ENCODE results near the gene PRKN. TPM values are rescaled to one million over a fixed set of nuclear protein-coding genes. Genes with fewer than 3 reads are reported as not detected.

The PRKN gene
- total RNA-seq, 1 donor = 6.1 TPM

DNA sequence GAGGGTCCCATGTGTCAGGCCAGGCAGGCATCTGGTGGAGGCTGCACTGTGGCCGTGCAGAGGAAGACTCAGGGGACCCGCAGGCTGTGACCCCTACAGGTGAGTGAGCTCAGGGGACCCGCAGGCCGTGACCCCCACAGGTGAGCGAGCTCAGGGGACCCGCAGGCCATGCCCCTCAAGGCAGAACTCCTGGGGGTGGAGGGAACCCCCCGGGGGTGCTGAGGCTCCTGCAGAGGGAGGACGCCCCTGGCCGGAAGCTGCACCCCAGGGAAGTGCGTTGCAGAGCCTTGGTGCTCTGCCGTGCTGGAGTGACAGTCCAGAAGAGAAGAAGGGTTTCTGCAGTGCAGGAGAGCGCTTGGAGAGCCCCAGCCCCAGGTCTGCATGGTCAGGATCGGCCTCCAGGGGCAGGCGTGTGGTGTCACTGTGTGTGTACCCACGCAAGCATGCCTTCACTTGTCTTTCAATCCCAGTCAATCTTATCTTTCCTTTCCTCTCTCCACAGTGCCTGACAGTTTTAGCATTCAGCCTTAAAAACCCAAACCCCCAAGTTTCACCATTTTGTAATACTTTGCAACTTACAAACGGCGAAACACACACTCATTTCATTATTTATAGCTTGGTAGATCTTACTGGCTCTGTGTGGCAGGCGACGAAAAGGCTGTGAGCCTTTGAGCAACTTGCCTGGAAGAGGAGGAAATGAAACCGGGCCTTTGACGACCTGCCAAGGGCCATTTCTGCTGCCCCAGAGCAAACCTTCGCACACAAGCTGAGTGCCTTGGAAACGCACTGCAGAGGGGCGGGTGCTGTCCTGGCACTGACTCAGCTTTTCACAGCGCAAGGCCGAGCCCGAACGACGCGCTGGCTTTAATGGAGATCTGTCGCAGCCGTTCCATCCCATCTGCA lies 1352.3 kb downstream of the PRKN start:
- Histone ChIP-seq H3K4me3 (ENCODE audit: low read length) (no peak overlapping the region), H3K9me3 (ENCODE audit: low read depth, low read length) (no peaks in the 10 kb centered on the region), H3K4me1 (ENCODE audit: insufficient read depth, low read length) (peaks cover 15% of the 10 kb centered on the region), H3K27me3 (ENCODE audit: insufficient read depth, low read length) (no peaks in the 10 kb centered on the region)

- H3K27me3 ChIP-seq (ENCODE audit: insufficient read depth, low read length) = no peaks in the 10 kb centered on the region
- H3K4me1 ChIP-seq (ENCODE audit: insufficient read depth, low read length) = peaks cover 24% of the 10 kb centered on the region
- no peaks in the 10 kb centered on the region for H3K9me3 ChIP-seq (ENCODE audit: low read depth, low read length)
- no peak overlapping the region for H3K4me3 ChIP-seq (ENCODE audit: low read length)
Observed at GRCh38 chr6:161373905-161374451, 1353.6 kb downstream of the PRKN start.

DNA sequence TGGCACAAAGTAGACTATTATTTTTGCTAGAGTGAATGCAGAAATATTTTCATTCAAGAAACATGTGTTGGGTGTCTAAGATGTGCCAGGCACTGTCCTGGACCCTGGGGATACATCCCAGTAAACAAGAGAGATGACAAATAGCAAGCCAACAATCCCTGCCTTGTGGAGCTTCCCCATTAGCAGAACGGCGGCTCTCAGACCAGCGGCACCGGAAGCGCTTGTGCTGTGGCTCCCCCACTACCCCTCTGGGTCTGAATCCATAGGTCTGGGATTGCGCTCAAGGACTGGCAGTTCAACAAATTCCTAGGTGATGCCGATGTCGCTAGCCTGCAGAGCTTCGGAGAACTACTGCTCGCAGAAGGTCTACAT lies 1355.2 kb downstream of the PRKN start:
- H3K27me3 ChIP-seq (ENCODE audit: insufficient read depth, low read length) = no peaks in the 10 kb centered on the region
- no peaks in the 10 kb centered on the region for H3K9me3 ChIP-seq (ENCODE audit: low read depth, low read length)
- H3K4me3 ChIP-seq (ENCODE audit: low read length) = no peak overlapping the region
- peaks cover 30% of the 10 kb centered on the region for H3K4me1 ChIP-seq (ENCODE audit: insufficient read depth, low read length)

- Histone ChIP-seq H3K9me3 (ENCODE audit: low read depth, low read length) (no peaks in the 10 kb centered on the region), H3K27me3 (ENCODE audit: insufficient read depth, low read length) (no peaks in the 10 kb centered on the region), H3K4me3 (ENCODE audit: low read length) (no peak overlapping the region), H3K4me1 (ENCODE audit: insufficient read depth, low read length) (peaks cover 33% of the 10 kb centered on the region)
Observed at GRCh38 chr6:161370880-161371279, 1356.7 kb downstream of the PRKN start.

DNA sequence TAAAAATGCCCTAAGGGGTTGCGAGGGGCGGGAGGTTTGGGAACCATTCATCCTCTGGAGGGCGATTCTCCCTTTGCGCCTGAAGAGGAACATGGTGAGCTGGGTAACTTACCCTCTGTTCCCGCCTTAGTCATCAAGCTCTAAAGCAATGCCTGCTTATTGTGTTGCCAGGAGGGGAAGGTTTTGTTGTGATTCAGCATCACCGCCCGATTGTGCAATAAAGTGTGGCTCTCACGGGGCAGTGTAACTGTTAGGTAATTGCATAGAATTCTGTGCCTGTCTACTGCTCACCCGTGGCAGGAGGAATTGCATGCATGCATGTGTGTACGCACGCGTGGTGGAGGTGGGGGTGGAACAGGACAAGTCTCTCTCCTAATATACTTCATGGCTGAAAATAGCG lies 1358.2 kb downstream of the PRKN start:
- peaks cover 22% of the 10 kb centered on the region for H3K4me1 ChIP-seq (ENCODE audit: insufficient read depth, low read length)
- no peaks in the 10 kb centered on the region for H3K9me3 ChIP-seq (ENCODE audit: low read depth, low read length)
- H3K27me3 ChIP-seq (ENCODE audit: insufficient read depth, low read length) = no peaks in the 10 kb centered on the region
- no peak overlapping the region for H3K4me3 ChIP-seq (ENCODE audit: low read length)

DNA sequence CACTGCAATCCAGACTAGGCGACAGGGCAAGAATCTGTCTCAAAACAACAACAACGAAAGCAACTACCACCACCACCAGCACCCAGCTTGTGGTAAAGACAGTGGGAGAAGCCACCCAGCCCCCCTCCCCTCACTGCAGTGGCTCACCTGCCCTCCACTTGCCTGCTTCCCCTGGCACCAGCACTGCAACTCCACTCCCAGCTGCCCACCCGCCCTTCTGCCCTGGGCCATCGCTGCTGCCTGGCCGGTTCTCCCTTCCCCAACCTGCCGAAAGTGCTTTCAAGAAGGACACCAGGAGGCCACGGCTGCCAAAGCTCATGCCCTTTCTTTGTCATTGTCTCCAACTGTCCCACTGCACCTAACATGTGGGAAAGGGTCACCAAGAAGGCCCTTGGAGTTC lies 1359.1 kb downstream of the PRKN start:
- H3K4me3 ChIP-seq (ENCODE audit: low read length) = no peak overlapping the region
- H3K9me3 ChIP-seq (ENCODE audit: low read depth, low read length) = no peaks in the 10 kb centered on the region
- H3K4me1 ChIP-seq (ENCODE audit: insufficient read depth, low read length) = peaks cover 22% of the 10 kb centered on the region
- no peaks in the 10 kb centered on the region for H3K27me3 ChIP-seq (ENCODE audit: insufficient read depth, low read length)

- H3K9me3 ChIP-seq (ENCODE audit: low read depth, low read length) = no peaks in the 10 kb centered on the region
- peaks cover 22% of the 10 kb centered on the region for H3K4me1 ChIP-seq (ENCODE audit: insufficient read depth, low read length)
- H3K4me3 ChIP-seq (ENCODE audit: low read length) = no peak overlapping the region
- no peaks in the 10 kb centered on the region for H3K27me3 ChIP-seq (ENCODE audit: insufficient read depth, low read length)
Observed at GRCh38 chr6:161367472-161367871, 1360.1 kb downstream of the PRKN start.

- H3K27me3 ChIP-seq (ENCODE audit: insufficient read depth, low read length) = no peaks in the 10 kb centered on the region
- peaks cover 22% of the 10 kb centered on the region for H3K4me1 ChIP-seq (ENCODE audit: insufficient read depth, low read length)
- no peak overlapping the region for H3K4me3 ChIP-seq (ENCODE audit: low read length)
- no peaks in the 10 kb centered on the region for H3K9me3 ChIP-seq (ENCODE audit: low read depth, low read length)
Observed at GRCh38 chr6:161366301-161366923, 1361.2 kb downstream of the PRKN start.

DNA sequence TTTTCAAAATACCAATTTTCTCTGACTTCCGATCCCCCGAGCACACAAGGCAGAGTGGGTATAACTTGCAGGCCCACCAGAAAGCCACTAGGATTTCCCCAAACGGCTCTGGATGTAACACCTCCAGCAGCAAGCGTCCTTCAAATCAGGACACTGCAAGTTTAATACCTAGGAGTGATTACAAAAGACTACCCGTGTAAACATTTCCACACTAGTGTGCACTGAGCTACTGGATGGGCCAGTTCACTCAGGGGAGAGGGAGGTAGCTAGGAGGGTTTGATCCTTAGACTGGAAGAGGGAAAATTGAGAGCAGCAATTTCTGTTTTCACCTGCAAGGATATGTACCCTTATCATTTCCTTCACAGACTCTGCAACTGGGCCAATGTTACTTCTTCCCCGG lies 1361.9 kb downstream of the PRKN start:
- Histone ChIP-seq H3K4me1 (ENCODE audit: insufficient read depth, low read length) (peaks cover 22% of the 10 kb centered on the region), H3K27me3 (ENCODE audit: insufficient read depth, low read length) (no peaks in the 10 kb centered on the region), H3K9me3 (ENCODE audit: low read depth, low read length) (no peaks in the 10 kb centered on the region), H3K4me3 (ENCODE audit: low read length) (no peak overlapping the region)

DNA sequence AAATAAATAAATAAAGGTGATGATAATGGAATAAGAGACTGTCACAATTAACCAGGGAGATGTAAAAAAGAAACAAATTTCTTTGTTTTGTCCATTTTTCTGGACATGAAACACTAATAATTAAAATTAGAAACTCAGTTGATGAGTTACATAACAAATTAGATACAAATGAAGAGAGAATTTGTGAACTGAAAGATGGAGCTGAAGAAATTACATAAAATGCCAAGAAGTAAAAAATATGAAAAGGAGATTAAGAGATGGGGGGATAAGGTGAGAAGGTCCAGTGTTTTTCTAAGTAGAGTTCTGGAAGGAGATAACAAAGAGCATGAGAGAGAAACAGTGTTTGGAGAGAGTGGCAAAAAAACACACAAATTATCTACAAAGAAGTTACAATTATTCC lies 1364.3 kb downstream of the PRKN start:
- Histone ChIP-seq H3K4me3 (ENCODE audit: low read length) (no peak overlapping the region), H3K27me3 (ENCODE audit: insufficient read depth, low read length) (no peaks in the 10 kb centered on the region), H3K4me1 (ENCODE audit: insufficient read depth, low read length) (peaks cover 16% of the 10 kb centered on the region), H3K9me3 (ENCODE audit: low read depth, low read length) (no peaks in the 10 kb centered on the region)

- no peaks in the 10 kb centered on the region for H3K9me3 ChIP-seq (ENCODE audit: low read depth, low read length)
- peaks cover 18% of the 10 kb centered on the region for H3K4me1 ChIP-seq (ENCODE audit: insufficient read depth, low read length)
- no peak overlapping the region for H3K4me3 ChIP-seq (ENCODE audit: low read length)
- no peaks in the 10 kb centered on the region for H3K27me3 ChIP-seq (ENCODE audit: insufficient read depth, low read length)
Observed at GRCh38 chr6:161362266-161362665, 1365.3 kb downstream of the PRKN start.

- no peak overlapping the region for H3K4me3 ChIP-seq (ENCODE audit: low read length)
- no peaks in the 10 kb centered on the region for H3K27me3 ChIP-seq (ENCODE audit: insufficient read depth, low read length)
- no peaks in the 10 kb centered on the region for H3K9me3 ChIP-seq (ENCODE audit: low read depth, low read length)
- peaks cover 21% of the 10 kb centered on the region for H3K4me1 ChIP-seq (ENCODE audit: insufficient read depth, low read length)
Observed at GRCh38 chr6:161361529-161361928, 1366.0 kb downstream of the PRKN start.

- Histone ChIP-seq H3K9me3 (ENCODE audit: low read depth, low read length) (no peaks in the 10 kb centered on the region), H3K4me3 (ENCODE audit: low read length) (no peak overlapping the region), H3K4me1 (ENCODE audit: insufficient read depth, low read length) (peaks cover 26% of the 10 kb centered on the region), H3K27me3 (ENCODE audit: insufficient read depth, low read length) (no peaks in the 10 kb centered on the region)
Observed at GRCh38 chr6:161360520-161360919, 1367.0 kb downstream of the PRKN start.

DNA sequence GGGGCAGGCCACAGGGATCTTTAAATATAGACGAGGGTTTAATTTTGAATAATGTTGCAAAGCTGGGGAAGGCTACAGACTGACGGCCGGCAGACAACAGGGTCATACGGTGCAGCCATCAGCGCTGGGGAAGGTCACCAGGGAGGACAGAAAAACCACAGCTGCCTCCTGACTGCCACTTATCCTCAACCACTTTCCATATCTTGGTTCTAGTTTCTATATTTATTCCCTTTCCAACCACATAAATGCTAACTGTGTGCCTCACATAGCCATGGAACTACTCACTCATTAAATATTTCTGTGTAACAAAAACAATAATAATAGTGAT lies 1368.0 kb downstream of the PRKN start:
- no peaks in the 10 kb centered on the region for H3K9me3 ChIP-seq (ENCODE audit: low read depth, low read length)
- peaks cover 33% of the 10 kb centered on the region for H3K4me1 ChIP-seq (ENCODE audit: insufficient read depth, low read length)
- H3K4me3 ChIP-seq (ENCODE audit: low read length) = no peak overlapping the region
- H3K27me3 ChIP-seq (ENCODE audit: insufficient read depth, low read length) = no peaks in the 10 kb centered on the region

GRCh38 chr6:161356167-161356854 lies 1371.3 kb downstream of the PRKN start:
- Histone ChIP-seq H3K4me3 (ENCODE audit: low read length) (no peak overlapping the region), H3K9me3 (ENCODE audit: low read depth, low read length) (no peaks in the 10 kb centered on the region), H3K4me1 (ENCODE audit: insufficient read depth, low read length) (peaks cover 33% of the 10 kb centered on the region), H3K27me3 (ENCODE audit: insufficient read depth, low read length) (no peaks in the 10 kb centered on the region)
